Retinal pigment epithelial cell (primary cell): ENCODE results near the gene LNX2.

Source experiments
- DNase-seq: peaks from one replicate; pipeline ENCODE4 v3.0.0-alpha.2; 2010; ENCODE audit warnings: low read depth
- H3K4me3 ChIP-seq: 2 replicates; pipeline ENCODE4 v1.5.1; 2011; ENCODE audit warnings: mild to moderate bottlenecking, low read length, control low read depth, moderate library complexity
- CTCF ChIP-seq: conservative IDR thresholded peaks from 2 replicates; pipeline ENCODE4 v1.5.1; 2011; ENCODE audit warnings: low read depth, low read length, control low read depth, inconsistent platforms

Gene LNX2

DNA sequence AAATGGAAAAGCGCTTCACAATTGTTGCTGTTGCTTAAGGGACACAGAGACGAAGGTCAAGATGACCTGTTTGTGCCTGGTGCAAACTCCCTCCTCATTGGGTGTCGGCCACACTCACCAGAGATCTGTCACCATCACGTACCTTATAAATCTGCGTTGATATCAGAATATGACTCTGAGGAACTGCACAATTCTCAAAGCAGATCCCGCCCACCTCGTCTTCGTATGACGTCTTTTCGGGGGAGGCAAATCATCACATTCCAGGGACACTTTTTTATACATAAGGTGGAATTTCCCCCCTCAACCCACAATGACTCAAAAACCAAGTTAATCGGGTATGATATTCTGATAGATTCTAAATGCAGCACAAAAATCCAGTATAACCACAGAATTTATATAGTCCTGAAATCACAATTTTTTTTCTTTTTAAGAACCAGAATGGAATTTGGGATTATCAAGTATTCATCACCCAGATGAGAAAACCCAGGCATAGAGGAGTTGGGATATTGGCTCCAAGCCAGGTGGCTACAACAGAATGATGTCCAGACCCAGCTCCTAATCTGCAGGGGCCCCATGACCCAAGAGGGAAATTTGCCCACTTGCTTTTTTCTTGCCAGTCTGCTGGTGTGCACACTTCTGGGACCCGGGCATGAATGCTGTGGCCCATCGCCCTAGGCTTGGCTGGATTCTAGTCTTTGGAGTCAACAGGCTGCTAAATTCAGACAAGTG, 119.4 kb downstream of the LNX2 start:
- TF ChIP-seq CTCF: no peak
- DNase-seq: no peak
- H3K4me3 ChIP-seq: no peak overlapping the region

DNA sequence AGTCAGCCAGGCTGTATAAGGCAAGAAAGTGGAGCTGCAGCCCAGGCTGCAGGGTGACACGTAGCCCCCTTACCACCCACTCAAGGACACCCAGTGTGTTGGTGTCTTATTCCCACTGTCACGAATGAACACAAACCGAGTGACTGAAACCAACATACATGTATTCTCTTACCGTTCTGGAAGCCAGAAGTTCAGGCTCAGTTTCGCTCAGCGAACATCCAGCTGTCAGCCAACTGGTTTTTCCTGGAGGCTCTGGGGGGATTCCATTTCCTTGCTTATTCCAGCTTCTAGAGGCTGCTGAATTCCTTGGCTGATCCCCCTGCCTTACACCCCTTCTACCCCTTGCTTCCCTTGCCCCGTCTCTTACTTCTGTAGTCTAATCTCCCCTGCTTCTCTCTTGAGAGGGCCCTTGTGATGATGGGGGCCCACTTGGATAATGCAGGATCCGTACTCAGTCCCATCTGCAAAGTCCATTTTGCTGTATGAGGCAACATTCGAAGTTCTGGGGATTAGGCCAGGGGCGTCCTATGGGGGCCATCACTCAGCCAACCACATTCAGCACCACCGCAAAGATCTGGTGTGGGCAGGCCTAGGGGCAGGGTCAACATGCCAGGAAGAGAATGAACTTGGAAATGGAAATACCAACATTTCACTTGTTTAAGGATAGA, 122.6 kb downstream of the LNX2 start:
- TF ChIP-seq CTCF: no peak
- DNase-seq: no peak
- H3K4me3 ChIP-seq: no peak overlapping the region

- no peak overlapping the region for H3K4me3 ChIP-seq
- no peak for TF ChIP-seq CTCF
- DNase-seq: no peak
Observed at GRCh38 chr13:27496536-27497273, 123.6 kb downstream of the LNX2 start.

DNA sequence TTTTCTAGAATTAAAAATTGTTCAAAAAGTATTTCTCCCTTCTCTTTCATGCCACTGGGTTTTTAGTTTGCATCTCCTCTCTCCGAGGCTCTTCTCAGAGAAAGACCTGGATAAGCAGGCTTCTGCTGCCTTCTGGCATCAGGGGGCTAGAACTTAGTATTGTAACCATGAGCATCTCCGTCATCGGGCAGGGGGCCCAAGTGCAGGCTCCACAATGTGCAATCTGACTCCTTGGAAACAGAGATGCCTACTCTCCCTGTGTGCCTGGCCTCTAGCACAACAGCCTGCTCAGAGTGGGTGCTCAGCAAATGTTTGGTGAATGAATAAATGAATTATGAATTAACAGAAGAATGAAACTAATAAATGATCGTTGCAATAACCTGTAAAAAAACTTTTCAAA, 124.3 kb downstream of the LNX2 start:
- no peak overlapping the region for H3K4me3 ChIP-seq
- TF ChIP-seq CTCF: no peak
- DNase-seq: no peak
